Gastroesophageal sphincter (tissue), 4 donors: ENCODE data around the gene PCDHA6. TPM values are rescaled to one million over a fixed set of nuclear protein-coding genes. Genes with fewer than 3 reads are reported as not detected.
"Not testable (repeated sequence)": the region's sequence is repeated elsewhere in the genome, so short reads cannot be mapped to it uniquely, and the experiment has no call there.

Experiments
- ATAC-seq: fragments of 150-250 bp; one replicate; pipeline ENCODE4 v1.9.1; 2016; ENCODE audit warnings: mild to moderate bottlenecking, moderate library complexity
- H3K27ac ChIP-seq, 4 donors: fragments of 200-600 bp; sonication (generic) in 3 of 4; 1 replicate in 3 of 4; 2 replicates in 1 of 4; pipeline ENCODE4 v1.5.1; 2016 to 2019
- H3K27me3 ChIP-seq: fragments of 200-600 bp; sonication (generic); one replicate; pipeline ENCODE4 v1.5.1; 2019
- H3K36me3 ChIP-seq, 2 donors: fragments of 200-600 bp; sonication (generic); one replicate each; pipeline ENCODE4 v1.5.1; 2019; ENCODE audit warnings: control low read depth in 1 of 2
- H3K4me1 ChIP-seq, 3 donors: fragments of 200-600 bp; sonication (generic); 1 replicate in 2 of 3; 2 replicates in 1 of 3; pipeline ENCODE4 v1.5.1; 2016 to 2019; ENCODE audit warnings: control low read depth in 2 of 3
- H3K4me3 ChIP-seq, 2 donors: fragments of 200-600 bp; sonication (generic); one replicate each; pipeline ENCODE4 v1.5.1; 2019; ENCODE audit warnings: mild to moderate bottlenecking in 1 of 2, moderate library complexity in 1 of 2
- H3K9me3 ChIP-seq, 3 donors: fragments of 200-600 bp; sonication (generic); one replicate each; pipeline ENCODE4 v1.5.1; 2017 to 2019; ENCODE audit warnings: control low read depth in 2 of 3
- CTCF ChIP-seq, 4 experiments: fragments of 200-600 bp in 2 of 4; fragments of 450-650 bp in 2 of 4; sonication (generic) in 1 of 4; IDR thresholded peaks; one replicate each; pipeline ENCODE4 v1.5.1; 2017 to 2019; ENCODE audit warnings: antibody characterized with exemption in 4 of 4, mild to moderate bottlenecking in 2 of 4, moderate library complexity in 2 of 4
- EP300 ChIP-seq: sonication (generic); formaldehyde crosslinking; IDR thresholded peaks from one replicate; pipeline ENCODE4 v1.6.1; 2017; ENCODE audit warnings: antibody characterized with exemption, mild to moderate bottlenecking
- POLR2A ChIP-seq, 2 donors: fragments of 450-650 bp; IDR thresholded peaks; one replicate each; pipeline ENCODE4 v1.6.1; 2017; ENCODE audit warnings: antibody characterized with exemption in 2 of 2, mild to moderate bottlenecking in 2 of 2, moderate library complexity in 1 of 2
- POLR2AphosphoS5 ChIP-seq: sonication (generic); formaldehyde crosslinking; IDR thresholded peaks from one replicate; pipeline ENCODE4 v1.6.1; 2017; ENCODE audit warnings: antibody characterized with exemption
- WGBS, 2 donors: methylation state at CpG; one replicate each; pipeline ENCODE4 v1.1.5; 2018; ENCODE audit warnings: low coverage in 1 of 2; 5-methylcytosine and 5-hydroxymethylcytosine counted together
- total RNA-seq, 4 donors: library from RNA; depleted of rRNA; stranded (reverse); fragments of >200 nt; gene quantifications; one replicate each; pipeline ENCODE4 v1.1.0, GENCODE V29; 2016

The PCDHA6 gene
- total RNA-seq, 4 donors from 2014 or later, result 0.31 to 1.4 (median 0.73) TPM

- Histone ChIP-seq H3K36me3 (peaks cover 0 to 4% of the 10 kb centered on the region in 2 donors), H3K4me1 (no peaks in the 10 kb centered on the region), H3K9me3 (peaks cover 0 to 89% (median 0%) of the 10 kb centered on the region in 3 donors), H3K4me3 (no peak overlapping the region), H3K27ac (no peak overlapping the region), H3K27me3 (peaks cover 72% of the 10 kb centered on the region)
- no peak for ATAC-seq
- WGBS, 2 donors, result 38 to 46% methylated on average over 2 of the region's 2 CpGs
- TF ChIP-seq EP300 (no peak), POLR2A (IDR thresholded peaks at IDR 0.05) (no peak), POLR2AphosphoS5 (no peak), CTCF (IDR thresholded peaks at IDR 0.05) (no peak)
Measured at GRCh38 chr5:140791089-140791488, 36.7 kb upstream of the PCDHA6 start.

GRCh38 chr5:140794595-140795258, 33.0 kb upstream of the PCDHA6 start, which contains the start of gene PCDHA2:
TSS of gene PCDHA2 (plus strand) at chr5:140794852.
- 11 to 31% methylated on average over 4 to 14 of the region's 27 CpGs for WGBS, 2 donors
- Histone ChIP-seq H3K4me1 (no peaks in the 10 kb centered on the region), H3K9me3 (peaks cover 0 to 69% (median 0%) of the 10 kb centered on the region in 3 donors), H3K27ac (no peak within 1 kb of the TSS), H3K36me3 (no peaks in the 10 kb centered on the region), H3K27me3 (peaks cover 51% of the 10 kb centered on the region), H3K4me3 (peak within 1 kb of the TSS in 1 of 2 donors; percentile 28)
- no peak for ATAC-seq
- TF ChIP-seq POLR2A (IDR thresholded peaks at IDR 0.05) (no peak), CTCF (IDR thresholded peaks at IDR 0.05) (peak in 1 of 4 experiments; percentile 36), POLR2AphosphoS5 (no peak)

- peaks cover 0 to 65% (median 0%) of the 10 kb centered on the region in 3 donors for H3K9me3 ChIP-seq
Measured at GRCh38 chr5:140795259-140795641, 32.5 kb upstream of the PCDHA6 start.

GRCh38 chr5:140796072-140796717, 31.6 kb upstream of the PCDHA6 start:
- not testable (repeated sequence) for H3K36me3 ChIP-seq, H3K4me1 ChIP-seq, H3K4me3 ChIP-seq, H3K27ac ChIP-seq, ATAC-seq
- Histone ChIP-seq H3K27me3 (peaks cover 60% of the 10 kb centered on the region), H3K9me3 (peaks cover 0 to 66% (median 3%) of the 10 kb centered on the region in 3 donors)
- WGBS, 2 donors, result 70% methylated on average over 7 of the region's 72 CpGs; no CpG with 5 or more reads in 1 of the 2 donors

More at GRCh38 chr5:140795259-140795641, 32.5 kb upstream of the PCDHA6 start:
- no peak for ATAC-seq
- peak in 1 of 4 experiments; percentile 27 for TF ChIP-seq CTCF (IDR thresholded peaks at IDR 0.05)
- no peak for TF ChIP-seq EP300
- no peak for TF ChIP-seq POLR2A (IDR thresholded peaks at IDR 0.05)
- peak overlapping the region in 1 of 2 donors; percentile 28 for H3K4me3 ChIP-seq
- H3K27ac ChIP-seq, result no peak overlapping the region
- no peaks in the 10 kb centered on the region for H3K4me1 ChIP-seq
- peaks cover 55% of the 10 kb centered on the region for H3K27me3 ChIP-seq
- no peaks in the 10 kb centered on the region for H3K36me3 ChIP-seq
- 13 to 16% methylated on average over 5 to 15 of the region's 15 CpGs for WGBS, 2 donors

- Histone ChIP-seq H3K9me3 (peaks cover 0 to 66% (median 3%) of the 10 kb centered on the region in 3 donors), H3K27ac (no peak overlapping the region), H3K36me3 (no peaks in the 10 kb centered on the region), H3K4me1 (no peaks in the 10 kb centered on the region), H3K27me3 (peaks cover 62% of the 10 kb centered on the region), H3K4me3 (no peak overlapping the region)
- no peak for ATAC-seq
- 60% methylated on average over 11 of the region's 39 CpGs; no CpG with 5 or more reads in 1 of the 2 donors for WGBS, 2 donors
- TF ChIP-seq CTCF (IDR thresholded peaks at IDR 0.05) (no peak), POLR2A (IDR thresholded peaks at IDR 0.05) (no peak), POLR2AphosphoS5 (no peak), EP300 (no peak)
Measured at GRCh38 chr5:140796718-140797095, 31.1 kb upstream of the PCDHA6 start.
